GM19438 (cell line): Measurements from ENCODE around the gene MRAP.
"Not testable (repeated sequence)": the region's sequence is repeated elsewhere in the genome, so short reads cannot be mapped to it uniquely, and the experiment has no call there.

Experiments
- ATAC-seq: cut with Tn5 transposase; IDR thresholded peaks from one replicate; pipeline ENCODE4 v1.9.1; 2021; ENCODE audit warnings: low read depth; ENCODE audit not compliant: unreplicated experiment

MRAP gene

GRCh38 chr21:32298148-32298559 lies 501 bp upstream of the MRAP start:
- no peak for ATAC-seq

- ATAC-seq = no peak
These were observed 1.0 kb downstream of the MRAP start for GRCh38 chr21:32299695-32300094.

GRCh38 chr21:32300117-32300681 lies 1.5 kb downstream of the MRAP start:
- ATAC-seq = no peak

GRCh38 chr21:32301596-32301995 lies 2.9 kb downstream of the MRAP start:
- ATAC-seq = no peak

- ATAC-seq = no peak
These were observed 3.9 kb downstream of the MRAP start for GRCh38 chr21:32302560-32302959.

GRCh38 chr21:32303385-32303784 lies 4.7 kb downstream of the MRAP start:
- ATAC-seq = no peak

- ATAC-seq = no peak
These were observed 6.3 kb downstream of the MRAP start for GRCh38 chr21:32304998-32305397.

GRCh38 chr21:32306021-32306780 lies 7.5 kb downstream of the MRAP start:
- no peak for ATAC-seq

GRCh38 chr21:32307706-32308105 lies 9.1 kb downstream of the MRAP start:
- ATAC-seq = no peak

- no peak for ATAC-seq
These were observed 10.0 kb downstream of the MRAP start for GRCh38 chr21:32308696-32309095.

- no peak for ATAC-seq
These were observed 11.3 kb downstream of the MRAP start for GRCh38 chr21:32309906-32310460.

GRCh38 chr21:32310976-32311375 lies 12.3 kb downstream of the MRAP start:
- not testable (repeated sequence) for ATAC-seq

- ATAC-seq = no peak
These were observed 13.0 kb downstream of the MRAP start for GRCh38 chr21:32311621-32312020.

GRCh38 chr21:32312326-32312725 lies 13.7 kb downstream of the MRAP start:
- ATAC-seq = no peak

GRCh38 chr21:32312976-32313375 lies 14.3 kb downstream of the MRAP start:
- ATAC-seq = no peak

GRCh38 chr21:32314806-32315205 lies 16.2 kb downstream of the MRAP start:
- ATAC-seq = no peak

GRCh38 chr21:32315511-32316281 lies 17.0 kb downstream of the MRAP start:
- ATAC-seq = no peak

- ATAC-seq = no peak
These were observed 17.9 kb downstream of the MRAP start for GRCh38 chr21:32316361-32317215.

GRCh38 chr21:32317726-32318125 lies 19.1 kb downstream of the MRAP start:
- no peak for ATAC-seq

- no peak for ATAC-seq
These were observed 20.4 kb downstream of the MRAP start for GRCh38 chr21:32319012-32319411.
